B cell (primary cell): ENCODE results near the gene TNXB. TPM values are rescaled to one million over a fixed set of nuclear protein-coding genes. Genes with fewer than 3 reads are reported as not detected.
"Not testable (repeated sequence)": the region's sequence is repeated elsewhere in the genome, so short reads cannot be mapped to it uniquely, and the experiment has no call there.

ENCODE experiments used
- ATAC-seq: fragments of 200-7000 bp; cut with Tn5 transposase; one replicate; pipeline ENCODE4 v1.10.0; 2021; ENCODE audit warnings: low read depth, mild to moderate bottlenecking, moderate number of reproducible peaks, moderate library complexity
- CTCF ChIA-PET: fragments of 350-600 bp; sonication (Branson Sonifier 250); formaldehyde crosslinking; loops from one replicate; lab custom pipeline; 2021; ENCODE audit warnings: antibody characterized with exemption, inconsistent platforms; lab: Charles Lee
- POLR2A ChIA-PET: fragments of 350-600 bp; sonication (Branson Sonifier 250); formaldehyde crosslinking; loops from one replicate; lab custom pipeline; 2021; ENCODE audit warnings: antibody characterized with exemption; lab: Charles Lee
- DNase-seq: peaks from one replicate; pipeline ENCODE4 v3.0.0; 2013
- H2AFZ ChIP-seq: 2 replicates; pipeline ENCODE4 v1.6.1; 2012; ENCODE audit warnings: mild to moderate bottlenecking, low read depth, low read length; ENCODE audit not compliant: insufficient read depth, poor library complexity, severe bottlenecking
- H3K27ac ChIP-seq, 2 donors: 1 replicate in 1 of 2; 2 replicates in 1 of 2; pipeline ENCODE4 v1.5.1; 2012 to 2013; ENCODE audit warnings: low read length in 2 of 2, mild to moderate bottlenecking in 2 of 2, moderate library complexity in 1 of 2
- H3K27me3 ChIP-seq, 4 experiments: fragments of 200-600 bp in 1 of 4; sonication (generic) in 1 of 4; replicated peaks in 1 of 4; 1 replicate in 2 of 4; 2 replicates in 2 of 4; pipeline versions ENCODE4 v1.6.1 to v1.7.0; 2013 to 2016; ENCODE audit warnings: low read length in 3 of 4, mild to moderate bottlenecking in 2 of 4, mixed read lengths in 1 of 4, moderate library complexity in 1 of 4; ENCODE audit not compliant: insufficient read depth in 4 of 4, control insufficient read depth in 3 of 4; ENCODE audit errors: control extremely low read depth in 1 of 4
- H3K36me3 ChIP-seq, 2 experiments: replicated peaks in 1 of 2; 1 replicate in 1 of 2; 2 replicates in 1 of 2; pipeline versions ENCODE4 v1.6.1 to v1.7.1; 2013; ENCODE audit warnings: low read length in 1 of 2; ENCODE audit not compliant: insufficient read depth in 2 of 2, control insufficient read depth in 1 of 2; ENCODE audit errors: control extremely low read depth in 1 of 2, extremely low read depth in 1 of 2
- H3K4me1 ChIP-seq, 2 donors: fragments of 200-600 bp in 1 of 2; sonication (generic) in 1 of 2; 1 replicate in 1 of 2; 2 replicates in 1 of 2; pipeline versions ENCODE4 v1.5.1 to v1.6.1; 2013 to 2017; ENCODE audit warnings: low read length in 2 of 2; ENCODE audit not compliant: control insufficient read depth in 2 of 2, insufficient read depth in 2 of 2
- H3K4me2 ChIP-seq: replicated peaks from 2 replicates; pipeline ENCODE3; 2012; ENCODE audit warnings: mild to moderate bottlenecking, low read depth, low read length; ENCODE audit not compliant: poor library complexity, severe bottlenecking
- H3K4me3 ChIP-seq, 5 experiments: fragments of 200-600 bp in 1 of 5; sonication (generic) in 1 of 5; 1 replicate in 3 of 5; 2 replicates in 2 of 5; pipeline versions ENCODE4 v1.5.1 to v1.7.0; 2011 to 2016; ENCODE audit warnings: low read length in 4 of 5, mild to moderate bottlenecking in 4 of 5, low read depth in 2 of 5, control low read depth in 1 of 5, moderate library complexity in 1 of 5; ENCODE audit not compliant: insufficient read depth in 1 of 5; ENCODE audit errors: control extremely low read depth in 1 of 5, extremely low read depth in 1 of 5
- H3K79me2 ChIP-seq: fragments of 200-600 bp; sonication (generic); one replicate; pipeline ENCODE4 v1.6.0; 2016; ENCODE audit warnings: low read length; ENCODE audit not compliant: control insufficient read depth, insufficient read depth
- H3K9ac ChIP-seq: fragments of 200-600 bp; sonication (generic); 2 replicates; pipeline ENCODE4 v1.6.1; 2017; ENCODE audit warnings: mild to moderate bottlenecking, low read length, moderate library complexity
- H3K9me3 ChIP-seq, 3 donors: one replicate each; pipeline versions ENCODE4 v1.6.1 to v1.7.1; 2013; ENCODE audit warnings: low read length in 2 of 3; ENCODE audit not compliant: control insufficient read depth in 2 of 3, insufficient read depth in 1 of 3; ENCODE audit errors: control extremely low read depth in 1 of 3
- H4K20me1 ChIP-seq: 2 replicates; pipeline ENCODE4 v1.6.0; 2012; ENCODE audit warnings: mild to moderate bottlenecking, low read length; ENCODE audit not compliant: insufficient read depth, control insufficient read depth, poor library complexity, severe bottlenecking
- H3K27ac Mint-ChIP-seq: one replicate; pipeline ENCODE4 v1.8.0; 2021; ENCODE audit warnings: mixed read lengths
- H3K27me3 Mint-ChIP-seq: one replicate; pipeline ENCODE4 v1.8.0; 2021; ENCODE audit warnings: mixed read lengths
- H3K4me1 Mint-ChIP-seq: one replicate; pipeline ENCODE4 v1.8.0; 2021; ENCODE audit warnings: mixed read lengths
- H3K4me3 Mint-ChIP-seq: one replicate; pipeline ENCODE4 v1.8.0; 2021; ENCODE audit warnings: mixed read lengths
- H3K9me3 Mint-ChIP-seq: one replicate; pipeline ENCODE4 v1.8.0; 2022; ENCODE audit warnings: mixed read lengths; ENCODE audit not compliant: insufficient read depth
- WGBS: methylation state at CpG from one replicate; pipeline ENCODE4 v1.1.5; 2013; ENCODE audit warnings: missing lambda C conversion rate; ENCODE audit not compliant: insufficient coverage; 5-methylcytosine and 5-hydroxymethylcytosine counted together
- intact Hi-C: fragments of 100-400 bp; cut with micrococcal nuclease; formaldehyde crosslinking; loops from one replicate; pipeline ENCODE4 v1.10.0; 2022
- polyA plus RNA-seq: library from polyadenylated mRNA; depleted of rRNA; stranded (reverse); fragments of >200 nt; gene quantifications from 2 replicates; pipeline ENCODE4 v1.2.3, GENCODE V29; 2012
- total RNA-seq, 2 donors: library from RNA; stranded (reverse); fragments of 120-200 nt in 1 of 2; gene quantifications; 1 replicate in 1 of 2; 2 replicates in 1 of 2; pipeline versions ENCODE4 v1.2.3 to v1.2.4, GENCODE V29; 2013 to 2022

The TNXB gene
- total and polyA plus RNA-seq, 2 donors (not counting 1 experiment from before 2014, with no cell fraction given): 1.4 to 19.0 TPM

DNA sequence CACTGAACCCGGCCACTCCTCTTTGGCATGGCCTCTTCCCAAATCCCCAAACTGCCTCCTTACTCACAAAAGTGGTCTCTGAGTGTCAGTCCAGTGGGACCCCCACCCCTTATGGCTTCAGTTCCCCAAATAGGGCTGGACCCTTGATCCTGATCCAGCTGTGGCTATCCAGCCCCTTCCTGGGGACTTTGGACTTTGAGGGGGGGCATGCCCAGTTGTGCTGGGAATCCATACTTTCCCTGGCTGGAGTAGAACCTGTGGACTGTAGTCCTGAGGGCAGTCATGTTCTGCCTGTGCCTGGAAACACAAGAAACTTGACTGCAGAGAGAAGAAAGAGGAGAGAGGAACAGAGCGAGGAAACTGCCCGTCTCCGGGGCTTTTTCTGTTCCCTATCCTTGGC, 104.7 kb downstream of the TNXB start:
- CTCF ChIA-PET, ATAC-seq: not testable (repeated sequence)

GRCh38 chr6:32003301-32003700, 105.8 kb downstream of the TNXB start:
- H3K4me3 Mint-ChIP-seq, H3K27ac ChIP-seq, CTCF ChIA-PET, H3K4me2 ChIP-seq, DNase-seq, H3K79me2 ChIP-seq, H3K27me3 ChIP-seq, H3K27ac Mint-ChIP-seq, H3K4me1 ChIP-seq, H3K27me3 Mint-ChIP-seq, H3K9me3 ChIP-seq, intact Hi-C loops, H3K4me3 ChIP-seq, POLR2A ChIA-PET, H3K9me3 Mint-ChIP-seq, H4K20me1 ChIP-seq, H3K4me1 Mint-ChIP-seq, H3K36me3 ChIP-seq, ATAC-seq, H2AFZ ChIP-seq, H3K9ac ChIP-seq: not testable (repeated sequence)
- no CpG with 5 or more reads among the region's 7 CpGs for WGBS

More for the DNA sequence above, 104.7 kb downstream of the TNXB start:
- POLR2A ChIA-PET, H4K20me1 ChIP-seq, H3K36me3 ChIP-seq, H3K4me3 ChIP-seq, H3K9me3 ChIP-seq, H3K9me3 Mint-ChIP-seq, intact Hi-C loops, H3K27me3 ChIP-seq, H3K27ac Mint-ChIP-seq, H3K4me2 ChIP-seq, H3K4me1 ChIP-seq, DNase-seq, H3K9ac ChIP-seq, H3K27ac ChIP-seq, H2AFZ ChIP-seq, H3K27me3 Mint-ChIP-seq, H3K4me3 Mint-ChIP-seq, H3K79me2 ChIP-seq, H3K4me1 Mint-ChIP-seq: not testable (repeated sequence)
- no CpG with 5 or more reads among the region's 4 CpGs for WGBS

GRCh38 chr6:32002546-32003268, 106.4 kb downstream of the TNXB start:
- H4K20me1 ChIP-seq, ATAC-seq, H3K27me3 Mint-ChIP-seq, H3K9me3 ChIP-seq, H3K4me1 Mint-ChIP-seq, H2AFZ ChIP-seq, H3K9me3 Mint-ChIP-seq, DNase-seq, H3K27ac ChIP-seq, H3K27me3 ChIP-seq, H3K4me2 ChIP-seq, H3K4me3 Mint-ChIP-seq, H3K36me3 ChIP-seq, CTCF ChIA-PET, H3K27ac Mint-ChIP-seq, POLR2A ChIA-PET, H3K79me2 ChIP-seq, H3K9ac ChIP-seq, H3K4me1 ChIP-seq, H3K4me3 ChIP-seq, intact Hi-C loops: not testable (repeated sequence)
- no CpG with 5 or more reads among the region's 15 CpGs for WGBS

DNA sequence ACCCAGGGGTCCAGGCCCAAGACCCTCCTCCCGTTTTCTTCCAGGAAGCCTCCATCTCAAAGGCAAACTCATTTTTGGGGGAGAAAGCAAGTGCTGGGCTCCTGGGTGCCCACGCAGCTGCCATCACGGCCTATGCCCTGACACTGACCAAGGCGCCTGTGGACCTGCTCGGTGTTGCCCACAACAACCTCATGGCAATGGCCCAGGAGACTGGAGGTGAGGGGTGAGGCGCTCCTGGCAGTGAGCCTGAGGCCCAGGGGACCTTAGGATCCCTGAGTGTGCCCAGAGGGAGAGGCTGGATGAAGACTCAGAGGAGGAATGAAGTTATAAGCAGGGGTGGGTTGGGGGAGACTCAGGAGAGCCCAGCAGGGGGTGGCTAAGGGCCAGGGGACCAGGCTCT, 112.8 kb downstream of the TNXB start:
- H3K4me1 ChIP-seq, H3K27ac Mint-ChIP-seq, intact Hi-C loops, H3K79me2 ChIP-seq, DNase-seq, POLR2A ChIA-PET, H3K4me3 Mint-ChIP-seq, H3K27me3 Mint-ChIP-seq, H4K20me1 ChIP-seq, H3K9me3 ChIP-seq, H3K9me3 Mint-ChIP-seq, H2AFZ ChIP-seq, H3K27me3 ChIP-seq, H3K9ac ChIP-seq, H3K4me1 Mint-ChIP-seq, H3K27ac ChIP-seq, CTCF ChIA-PET, H3K4me3 ChIP-seq, H3K36me3 ChIP-seq, ATAC-seq, H3K4me2 ChIP-seq: not testable (repeated sequence)
- WGBS: 93% methylated on average over 4 of the region's 6 CpGs
